ENCODE data around the gene SMPDL3B.

DNA sequence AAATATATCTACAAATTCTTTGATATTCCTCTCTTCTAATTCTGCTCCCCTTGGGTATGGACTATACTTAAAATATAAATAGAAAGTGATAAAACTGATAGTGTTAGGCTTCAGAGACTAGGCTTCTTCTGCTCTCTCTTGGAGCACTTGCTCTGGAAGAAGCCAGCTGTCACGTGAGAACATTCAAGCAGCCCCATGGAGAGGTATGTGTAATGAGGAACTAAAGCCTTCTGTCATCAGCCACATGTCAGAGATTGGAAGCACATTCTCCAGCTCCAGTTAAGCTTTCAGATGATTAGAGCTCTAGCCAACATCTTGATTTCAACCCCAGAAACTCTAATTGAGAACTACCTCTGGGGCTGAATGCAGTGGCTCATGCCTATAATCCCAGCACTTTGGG, 59.3 kb downstream of the SMPDL3B start:
- no peak for TF ChIP-seq POLR2A (IDR thresholded peaks at IDR 0.05)
- TF ChIP-seq, protein P1, sequence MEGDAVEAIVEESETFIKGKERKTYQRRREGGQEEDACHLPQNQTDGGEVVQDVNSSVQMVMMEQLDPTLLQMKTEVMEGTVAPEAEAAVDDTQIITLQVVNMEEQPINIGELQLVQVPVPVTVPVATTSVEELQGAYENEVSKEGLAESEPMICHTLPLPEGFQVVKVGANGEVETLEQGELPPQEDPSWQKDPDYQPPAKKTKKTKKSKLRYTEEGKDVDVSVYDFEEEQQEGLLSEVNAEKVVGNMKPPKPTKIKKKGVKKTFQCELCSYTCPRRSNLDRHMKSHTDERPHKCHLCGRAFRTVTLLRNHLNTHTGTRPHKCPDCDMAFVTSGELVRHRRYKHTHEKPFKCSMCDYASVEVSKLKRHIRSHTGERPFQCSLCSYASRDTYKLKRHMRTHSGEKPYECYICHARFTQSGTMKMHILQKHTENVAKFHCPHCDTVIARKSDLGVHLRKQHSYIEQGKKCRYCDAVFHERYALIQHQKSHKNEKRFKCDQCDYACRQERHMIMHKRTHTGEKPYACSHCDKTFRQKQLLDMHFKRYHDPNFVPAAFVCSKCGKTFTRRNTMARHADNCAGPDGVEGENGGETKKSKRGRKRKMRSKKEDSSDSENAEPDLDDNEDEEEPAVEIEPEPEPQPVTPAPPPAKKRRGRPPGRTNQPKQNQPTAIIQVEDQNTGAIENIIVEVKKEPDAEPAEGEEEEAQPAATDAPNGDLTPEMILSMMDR (IDR thresholded peaks at IDR 0.05) = no peak

Measured in esophagus squamous epithelium (tissue), 4 donors.